PFSK-1 (cell line): Measurements from ENCODE around the gene CAND2.

ENCODE experiments used
- POLR2AphosphoS5 ChIP-seq: IDR thresholded peaks from 2 replicates; pipeline ENCODE4 v1.6.1; 2012; ENCODE audit warnings: low read depth, mild to moderate bottlenecking, control low read depth, low read length, moderate library complexity
- SIN3A ChIP-seq: IDR thresholded peaks from 2 replicates; pipeline ENCODE4 v1.6.1; 2012; ENCODE audit warnings: mild to moderate bottlenecking, low read length, moderate library complexity, borderline replicate concordance; ENCODE audit not compliant: insufficient read depth
- TAF1 ChIP-seq: IDR thresholded peaks from 2 replicates; pipeline ENCODE4 v1.6.1; 2012; ENCODE audit warnings: low read length, control low read depth, borderline replicate concordance; ENCODE audit not compliant: insufficient read depth
- TF ChIP-seq, protein P1 (sequence below), 2 experiments: IDR thresholded peaks; 2 replicates each; pipeline versions ENCODE4 v1.6.1 to v1.8.0; 2011 to 2012; ENCODE audit warnings: low read depth in 2 of 2, low read length in 2 of 2, control low read depth in 1 of 2, inconsistent platforms in 1 of 2, mild to moderate bottlenecking in 1 of 2, moderate library complexity in 1 of 2; ENCODE audit not compliant: insufficient read depth in 1 of 2

DNA sequence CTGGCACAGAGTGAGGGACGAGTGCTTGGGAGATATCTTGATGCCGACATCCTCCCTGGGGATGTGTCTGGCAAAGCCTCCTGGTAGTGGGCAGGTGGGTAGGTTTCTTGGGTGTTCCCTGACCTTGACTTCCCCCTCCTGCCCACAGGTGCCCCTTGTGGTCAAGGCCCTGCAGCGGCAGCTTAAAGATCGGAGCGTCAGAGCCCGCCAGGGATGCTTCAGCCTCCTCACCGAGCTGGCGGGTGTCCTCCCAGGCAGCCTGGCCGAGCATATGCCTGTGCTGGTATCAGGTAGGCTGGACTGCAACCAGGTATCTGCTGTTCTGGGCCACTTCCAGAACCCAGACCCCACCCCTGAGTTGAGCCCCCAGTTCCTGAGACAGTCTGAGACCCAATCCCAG is 19.2 kb downstream of the CAND2 start:
- TF ChIP-seq SIN3A = no peak
- TF ChIP-seq TAF1 = no peak
- TF ChIP-seq, protein P1, sequence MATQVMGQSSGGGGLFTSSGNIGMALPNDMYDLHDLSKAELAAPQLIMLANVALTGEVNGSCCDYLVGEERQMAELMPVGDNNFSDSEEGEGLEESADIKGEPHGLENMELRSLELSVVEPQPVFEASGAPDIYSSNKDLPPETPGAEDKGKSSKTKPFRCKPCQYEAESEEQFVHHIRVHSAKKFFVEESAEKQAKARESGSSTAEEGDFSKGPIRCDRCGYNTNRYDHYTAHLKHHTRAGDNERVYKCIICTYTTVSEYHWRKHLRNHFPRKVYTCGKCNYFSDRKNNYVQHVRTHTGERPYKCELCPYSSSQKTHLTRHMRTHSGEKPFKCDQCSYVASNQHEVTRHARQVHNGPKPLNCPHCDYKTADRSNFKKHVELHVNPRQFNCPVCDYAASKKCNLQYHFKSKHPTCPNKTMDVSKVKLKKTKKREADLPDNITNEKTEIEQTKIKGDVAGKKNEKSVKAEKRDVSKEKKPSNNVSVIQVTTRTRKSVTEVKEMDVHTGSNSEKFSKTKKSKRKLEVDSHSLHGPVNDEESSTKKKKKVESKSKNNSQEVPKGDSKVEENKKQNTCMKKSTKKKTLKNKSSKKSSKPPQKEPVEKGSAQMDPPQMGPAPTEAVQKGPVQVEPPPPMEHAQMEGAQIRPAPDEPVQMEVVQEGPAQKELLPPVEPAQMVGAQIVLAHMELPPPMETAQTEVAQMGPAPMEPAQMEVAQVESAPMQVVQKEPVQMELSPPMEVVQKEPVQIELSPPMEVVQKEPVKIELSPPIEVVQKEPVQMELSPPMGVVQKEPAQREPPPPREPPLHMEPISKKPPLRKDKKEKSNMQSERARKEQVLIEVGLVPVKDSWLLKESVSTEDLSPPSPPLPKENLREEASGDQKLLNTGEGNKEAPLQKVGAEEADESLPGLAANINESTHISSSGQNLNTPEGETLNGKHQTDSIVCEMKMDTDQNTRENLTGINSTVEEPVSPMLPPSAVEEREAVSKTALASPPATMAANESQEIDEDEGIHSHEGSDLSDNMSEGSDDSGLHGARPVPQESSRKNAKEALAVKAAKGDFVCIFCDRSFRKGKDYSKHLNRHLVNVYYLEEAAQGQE (IDR thresholded peaks at IDR 0.05; ENCODE audit: insufficient read depth in 1 of 2, low read depth in 2 of 2, low read length in 2 of 2) = no peak
- TF ChIP-seq POLR2AphosphoS5 = no peak
